HG03469 (cell line): ENCODE results near the gene CAPN15.
A peak's percentile ranks its signal among the peaks of the same experiment; 100 is the strongest.

Experiments
- ATAC-seq: cut with Tn5 transposase; IDR thresholded peaks from one replicate; pipeline ENCODE4 v1.9.1; 2021; ENCODE audit warnings: mild to moderate bottlenecking, moderate library complexity, moderate number of reproducible peaks; ENCODE audit not compliant: unreplicated experiment

Gene CAPN15

GRCh38 chr16:524274-525040 is 3.1 kb upstream of the CAPN15 start:
- ATAC-seq: no peak

GRCh38 chr16:525123-525519 is 2.4 kb upstream of the CAPN15 start:
- ATAC-seq: no peak

GRCh38 chr16:525520-526180 is 1.9 kb upstream of the CAPN15 start:
- ATAC-seq: no peak

- ATAC-seq: no peak
Observed at GRCh38 chr16:526181-527014, 1.1 kb upstream of the CAPN15 start.

- peak; percentile 9 for ATAC-seq
Observed at GRCh38 chr16:528111-529011, 849 bp downstream of the CAPN15 start.

- no peak for ATAC-seq
Observed at GRCh38 chr16:529012-529575, 1.6 kb downstream of the CAPN15 start.

GRCh38 chr16:530111-530817 is 2.8 kb downstream of the CAPN15 start:
- no peak for ATAC-seq

GRCh38 chr16:531494-532125 is 4.1 kb downstream of the CAPN15 start:
- ATAC-seq: no peak

GRCh38 chr16:533391-534123 is 6.0 kb downstream of the CAPN15 start:
- ATAC-seq: no peak

- no peak for ATAC-seq
Observed at GRCh38 chr16:534135-534534, 6.6 kb downstream of the CAPN15 start.

GRCh38 chr16:534856-535445 is 7.4 kb downstream of the CAPN15 start:
- no peak for ATAC-seq

- no peak for ATAC-seq
Observed at GRCh38 chr16:535446-536405, 8.2 kb downstream of the CAPN15 start.

- ATAC-seq: no peak
Observed at GRCh38 chr16:536746-537145, 9.2 kb downstream of the CAPN15 start.

GRCh38 chr16:537415-538335 is 10.2 kb downstream of the CAPN15 start:
- ATAC-seq: no peak

- no peak for ATAC-seq
Observed at GRCh38 chr16:539901-540530, 12.5 kb downstream of the CAPN15 start.
